Colonic mucosa (tissue), 4 donors: ENCODE measurements around the gene TSPAN15. TPM values are rescaled to one million over a fixed set of nuclear protein-coding genes. Genes with fewer than 3 reads are reported as not detected.

Experiments
- DNase-seq: peaks from one replicate; pipeline ENCODE4 v3.0.0-alpha.2; 2020
- H3K27ac ChIP-seq: fragments of 200-600 bp; one replicate; pipeline ENCODE4 v1.8.0; 2021
- H3K27me3 ChIP-seq: fragments of 200-600 bp; one replicate; pipeline ENCODE4 v1.8.0; 2021
- H3K36me3 ChIP-seq: fragments of 200-600 bp; one replicate; pipeline ENCODE4 v1.8.0; 2021
- H3K4me1 ChIP-seq: fragments of 200-600 bp; one replicate; pipeline ENCODE4 v1.8.0; 2021; ENCODE audit warnings: mild to moderate bottlenecking
- H3K4me3 ChIP-seq: fragments of 200-600 bp; one replicate; pipeline ENCODE4 v1.8.0; 2021
- H3K9ac ChIP-seq, 2 donors: one replicate each; pipeline ENCODE4 v1.7.0; 2013; ENCODE audit warnings: control low read depth in 2 of 2, low read depth in 2 of 2, low read length in 2 of 2
- H3K9me3 ChIP-seq: fragments of 200-600 bp; one replicate; pipeline ENCODE4 v1.8.0; 2021
- CTCF ChIP-seq: fragments of 200-600 bp; IDR thresholded peaks from one replicate; pipeline ENCODE4 v1.8.0; 2022; ENCODE audit warnings: antibody characterized with exemption, mild to moderate bottlenecking
- intact Hi-C: fragments of 100-400 bp; cut with DNase I; formaldehyde crosslinking; loops from one replicate; pipeline ENCODE4 v1.14.1; 2022
- total RNA-seq, 2 donors: library from RNA; stranded (reverse); fragmentation: NEBNext Ultra II Directional in 1 of 2; extraction: Animal tissue kit (Norgen Biotek cat#: 25700) in 1 of 2; gene quantifications; one replicate each; pipeline ENCODE4 v1.2.1, GENCODE V29; 2021
- donor health status: healthy.
- donor health status: DM: no; HTN: no; CAD: no.
- donor health status: DM: no; HTN: no; CAD: no.

Gene TSPAN15
- total RNA-seq, 2 donors from 2014 or later = 129 TPM

- DNase-seq = no peak
- no peaks in the 10 kb centered on the region for H3K9me3 ChIP-seq
- no peaks in the 10 kb centered on the region for H3K4me1 ChIP-seq
- no peaks in the 10 kb centered on the region for H3K27me3 ChIP-seq
- no peak overlapping the region for H3K9ac ChIP-seq
- intact Hi-C loops = no loop called here
- peak; percentile 21 for TF ChIP-seq CTCF
- H3K36me3 ChIP-seq = no peaks in the 10 kb centered on the region
- H3K27ac ChIP-seq = no peak overlapping the region
- H3K4me3 ChIP-seq = no peak overlapping the region
Measured at GRCh38 chr10:69413221-69413865, 37.9 kb upstream of the TSPAN15 start.

- H3K9ac ChIP-seq = no peak overlapping the region
- H3K4me3 ChIP-seq = no peak overlapping the region
- TF ChIP-seq CTCF = no peak
- no peaks in the 10 kb centered on the region for H3K27me3 ChIP-seq
- no peak overlapping the region for H3K27ac ChIP-seq
- intact Hi-C loops = no loop called here
- H3K9me3 ChIP-seq = no peaks in the 10 kb centered on the region
- DNase-seq = no peak
- H3K4me1 ChIP-seq = no peaks in the 10 kb centered on the region
- no peaks in the 10 kb centered on the region for H3K36me3 ChIP-seq
Measured at GRCh38 chr10:69414036-69415018, 36.9 kb upstream of the TSPAN15 start.

- Histone ChIP-seq H3K9me3 (no peaks in the 10 kb centered on the region), H3K27me3 (no peaks in the 10 kb centered on the region), H3K27ac (no peak overlapping the region), H3K4me3 (no peak overlapping the region), H3K4me1 (no peaks in the 10 kb centered on the region), H3K9ac (no peak overlapping the region), H3K36me3 (no peaks in the 10 kb centered on the region)
- no peak for DNase-seq
- TF ChIP-seq CTCF = no peak
- intact Hi-C loops = no loop called here
Measured at GRCh38 chr10:69415049-69415448, 36.2 kb upstream of the TSPAN15 start.

GRCh38 chr10:69415951-69416350 lies 35.3 kb upstream of the TSPAN15 start:
- Histone ChIP-seq H3K4me3 (no peak overlapping the region), H3K4me1 (no peaks in the 10 kb centered on the region), H3K27ac (no peak overlapping the region), H3K27me3 (no peaks in the 10 kb centered on the region), H3K36me3 (no peaks in the 10 kb centered on the region), H3K9ac (peak overlapping the region in 1 of 2 donors; percentile 30), H3K9me3 (no peaks in the 10 kb centered on the region)
- intact Hi-C loops = no loop called here
- no peak for DNase-seq
- no peak for TF ChIP-seq CTCF

GRCh38 chr10:69416695-69417094 lies 34.6 kb upstream of the TSPAN15 start, which contains the start of gene TACR2:
Gene TACR2, minus strand, starts transcription at chr10:69416918. Its CDS starts 595 bp downstream, at chr10:69416323.
- DNase-seq = no peak
- no peak for TF ChIP-seq CTCF
- intact Hi-C loops = no loop called here
- Histone ChIP-seq H3K27me3 (no peaks in the 10 kb centered on the region), H3K27ac (no peak within 1 kb of the TSS), H3K9me3 (no peaks in the 10 kb centered on the region), H3K4me1 (no peaks in the 10 kb centered on the region), H3K9ac (peak within 1 kb of the TSS; percentile 30 to 55), H3K4me3 (no peak within 1 kb of the TSS), H3K36me3 (no peaks in the 10 kb centered on the region)
